Activated T-cell treated with anti-CD3 and anti-CD28 coated beads, Interleukin-2, amount 50 U/mL, for 4 hours (primary cell): Measurements from ENCODE around the gene PTPRU. TPM values are rescaled to one million over a fixed set of nuclear protein-coding genes. Genes with fewer than 3 reads are reported as not detected.

ENCODE experiments used
- ATAC-seq, 2 donors: fragments of 200-7000 bp; cut with Tn5 transposase; one replicate each; pipeline ENCODE4 v1.10.0; 2021
- DNase-seq: peaks from one replicate; pipeline ENCODE4 v3.0.0-alpha.2; 2020
- H3K27me3 Mint-ChIP-seq: one replicate; pipeline ENCODE4 v1.8.0; 2021; ENCODE audit warnings: low read depth, mixed read lengths
- H3K36me3 Mint-ChIP-seq: one replicate; pipeline ENCODE4 v1.8.0; 2022; ENCODE audit warnings: mixed read lengths; ENCODE audit not compliant: insufficient read depth
- H3K4me1 Mint-ChIP-seq: one replicate; pipeline ENCODE4 v1.8.0; 2021; ENCODE audit warnings: low read depth, mixed read lengths
- H3K4me3 Mint-ChIP-seq: one replicate; pipeline ENCODE4 v1.8.0; 2021; ENCODE audit warnings: mild to moderate bottlenecking, moderate library complexity, mixed read lengths
- H3K9me3 Mint-ChIP-seq: one replicate; pipeline ENCODE4 v1.8.0; 2021; ENCODE audit warnings: mixed read lengths
- total RNA-seq, 3 donors: library from RNA; stranded (reverse); gene quantifications; one replicate each; pipeline ENCODE4 v1.2.1, GENCODE V29; 2021

Gene PTPRU
- total RNA-seq, 3 donors from 2014 or later: 0.19 to 0.78 (median 0.32) TPM

GRCh38 chr1:29245876-29246275 lies 9.6 kb downstream of the PTPRU start:
- Mint-ChIP-seq H3K27me3 (peaks cover 28% of the 10 kb centered on the region), H3K9me3 (no peaks in the 10 kb centered on the region), H3K4me1 (no peaks in the 10 kb centered on the region), H3K4me3 (no peak overlapping the region), H3K36me3 (no peaks in the 10 kb centered on the region)
- DNase-seq: no peak
- ATAC-seq: no peak

GRCh38 chr1:29247044-29247443 lies 10.7 kb downstream of the PTPRU start:
- no peak for ATAC-seq

GRCh38 chr1:29247571-29248273 lies 11.4 kb downstream of the PTPRU start:
- Mint-ChIP-seq H3K27me3 (peaks cover 15% of the 10 kb centered on the region), H3K36me3 (no peaks in the 10 kb centered on the region), H3K4me1 (no peaks in the 10 kb centered on the region), H3K4me3 (no peak overlapping the region), H3K9me3 (no peaks in the 10 kb centered on the region)
- no peak for DNase-seq
- no peak for ATAC-seq

More at GRCh38 chr1:29247044-29247443, 10.7 kb downstream of the PTPRU start:
- Mint-ChIP-seq H3K4me3 (no peak overlapping the region), H3K9me3 (no peaks in the 10 kb centered on the region), H3K36me3 (no peaks in the 10 kb centered on the region), H3K27me3 (peaks cover 16% of the 10 kb centered on the region), H3K4me1 (no peaks in the 10 kb centered on the region)
- no peak for DNase-seq

- Mint-ChIP-seq H3K27me3 (peaks cover 15% of the 10 kb centered on the region), H3K4me1 (no peaks in the 10 kb centered on the region)
- ATAC-seq: no peak
Measured at GRCh38 chr1:29248409-29248808, 12.1 kb downstream of the PTPRU start.

GRCh38 chr1:29249170-29249691 lies 12.9 kb downstream of the PTPRU start:
- ATAC-seq (no peak), DNase-seq (no peak)
- Mint-ChIP-seq H3K36me3 (no peaks in the 10 kb centered on the region), H3K4me1 (no peaks in the 10 kb centered on the region), H3K4me3 (no peak overlapping the region), H3K9me3 (no peaks in the 10 kb centered on the region), H3K27me3 (peaks cover 15% of the 10 kb centered on the region)

More at GRCh38 chr1:29248409-29248808, 12.1 kb downstream of the PTPRU start:
- Mint-ChIP-seq H3K4me3 (no peak overlapping the region), H3K36me3 (no peaks in the 10 kb centered on the region), H3K9me3 (no peaks in the 10 kb centered on the region)
- DNase-seq: no peak

GRCh38 chr1:29249951-29250581 lies 13.7 kb downstream of the PTPRU start:
- ATAC-seq (no peak), DNase-seq (no peak)
- H3K4me3 Mint-ChIP-seq: no peak overlapping the region
- no peaks in the 10 kb centered on the region for H3K9me3 Mint-ChIP-seq
- H3K27me3 Mint-ChIP-seq: peaks cover 15% of the 10 kb centered on the region
- H3K4me1 Mint-ChIP-seq: no peaks in the 10 kb centered on the region
- H3K36me3 Mint-ChIP-seq: no peaks in the 10 kb centered on the region

GRCh38 chr1:29251164-29252124 lies 15.1 kb downstream of the PTPRU start:
- Mint-ChIP-seq H3K27me3 (peaks cover 19% of the 10 kb centered on the region), H3K4me3 (no peak overlapping the region), H3K36me3 (no peaks in the 10 kb centered on the region), H3K9me3 (no peaks in the 10 kb centered on the region), H3K4me1 (no peaks in the 10 kb centered on the region)
- no peak for ATAC-seq
- DNase-seq: no peak

GRCh38 chr1:29253180-29253579 lies 16.9 kb downstream of the PTPRU start:
- DNase-seq: no peak
- Mint-ChIP-seq H3K27me3 (peaks cover 25% of the 10 kb centered on the region), H3K9me3 (no peaks in the 10 kb centered on the region), H3K4me3 (no peak overlapping the region), H3K4me1 (no peaks in the 10 kb centered on the region), H3K36me3 (no peaks in the 10 kb centered on the region)
- ATAC-seq: no peak

GRCh38 chr1:29254346-29254745 lies 18.0 kb downstream of the PTPRU start:
- Mint-ChIP-seq H3K36me3 (no peaks in the 10 kb centered on the region), H3K9me3 (no peaks in the 10 kb centered on the region)

GRCh38 chr1:29255134-29255666 lies 18.9 kb downstream of the PTPRU start:
- Mint-ChIP-seq H3K4me3 (no peak overlapping the region), H3K9me3 (no peaks in the 10 kb centered on the region), H3K4me1 (peaks cover 2% of the 10 kb centered on the region), H3K27me3 (peaks cover 30% of the 10 kb centered on the region), H3K36me3 (no peaks in the 10 kb centered on the region)
- no peak for ATAC-seq
- DNase-seq: no peak

More at GRCh38 chr1:29254346-29254745, 18.0 kb downstream of the PTPRU start:
- ATAC-seq (no peak), DNase-seq (no peak)
- Mint-ChIP-seq H3K4me1 (no peaks in the 10 kb centered on the region), H3K4me3 (no peak overlapping the region), H3K27me3 (peaks cover 30% of the 10 kb centered on the region)

GRCh38 chr1:29256394-29256793 lies 20.1 kb downstream of the PTPRU start:
- no peaks in the 10 kb centered on the region for H3K36me3 Mint-ChIP-seq
- peaks cover 42% of the 10 kb centered on the region for H3K27me3 Mint-ChIP-seq
- no peak for DNase-seq
- H3K4me1 Mint-ChIP-seq: peaks cover 8% of the 10 kb centered on the region
- no peak for ATAC-seq
- H3K9me3 Mint-ChIP-seq: no peaks in the 10 kb centered on the region
- no peak overlapping the region for H3K4me3 Mint-ChIP-seq

GRCh38 chr1:29256979-29257804 lies 20.9 kb downstream of the PTPRU start:
- H3K9me3 Mint-ChIP-seq: no peaks in the 10 kb centered on the region
- no peaks in the 10 kb centered on the region for H3K36me3 Mint-ChIP-seq
- peaks cover 46% of the 10 kb centered on the region for H3K27me3 Mint-ChIP-seq
- DNase-seq (no peak), ATAC-seq (no peak)
- peaks cover 8% of the 10 kb centered on the region for H3K4me1 Mint-ChIP-seq
- no peak overlapping the region for H3K4me3 Mint-ChIP-seq

- H3K9me3 Mint-ChIP-seq: no peaks in the 10 kb centered on the region
- no peak overlapping the region for H3K4me3 Mint-ChIP-seq
- H3K27me3 Mint-ChIP-seq: peaks cover 50% of the 10 kb centered on the region
- H3K36me3 Mint-ChIP-seq: no peaks in the 10 kb centered on the region
- DNase-seq (no peak), ATAC-seq (no peak)
- peaks cover 8% of the 10 kb centered on the region for H3K4me1 Mint-ChIP-seq
Measured at GRCh38 chr1:29258189-29258975, 22.1 kb downstream of the PTPRU start.
